B cell (primary cell): ENCODE results near the gene DISP2.

ENCODE experiments used
- CTCF ChIP-seq: fragments of 200-600 bp; IDR thresholded peaks from one replicate; pipeline ENCODE4 v1.8.0; 2022; ENCODE audit warnings: antibody characterized with exemption, mild to moderate bottlenecking
- EZH2 ChIP-seq: IDR thresholded peaks from 2 replicates; pipeline ENCODE4 v1.6.1; 2012; ENCODE audit warnings: borderline replicate concordance, low read depth, mild to moderate bottlenecking, moderate library complexity, low read length; ENCODE audit not compliant: insufficient read depth, poor library complexity, severe bottlenecking

DNA sequence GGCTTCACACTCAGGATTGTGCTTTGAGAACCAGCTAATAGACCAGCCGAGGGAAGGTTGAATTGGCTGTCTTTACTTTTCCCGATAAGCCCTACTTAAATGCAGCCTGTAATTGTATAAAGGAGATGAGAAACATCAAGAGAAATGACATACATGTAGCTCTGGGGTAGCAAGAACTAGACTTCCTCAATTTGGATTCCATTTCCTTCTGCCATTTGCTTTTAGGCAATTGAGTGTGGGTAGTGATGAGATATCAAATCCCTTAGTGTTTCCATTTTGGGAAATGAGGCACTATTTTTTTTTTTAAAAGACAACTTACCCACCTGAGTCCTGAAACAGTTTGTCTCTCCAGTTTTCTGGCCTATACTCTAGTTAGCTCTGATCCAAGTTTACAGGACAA lies 32.3 kb upstream of the DISP2 start:
- TF ChIP-seq CTCF (no peak), EZH2 (no peak)
